Measurements from ENCODE around the gene SLX9.

- no peak for TF ChIP-seq CTCF (IDR thresholded peaks at IDR 0.05; ENCODE audit: low read depth, low read length, poor library complexity, severe bottlenecking)
- TF ChIP-seq EZH2phosphoT487 (IDR thresholded peaks at IDR 0.05; ENCODE audit: borderline replicate concordance, low read length), result no peak
Measured at GRCh38 chr21:44947111-44947929, 7.5 kb downstream of the SLX9 start.
